Neutrophil (primary cell): Measurements from ENCODE around the gene LOXL1.

Experiments
- H3K27ac ChIP-seq: fragments of 200-600 bp; sonication (generic); 2 replicates; pipeline ENCODE4 v1.5.1; 2016; ENCODE audit warnings: mild to moderate bottlenecking, moderate library complexity
- H3K27me3 ChIP-seq: fragments of 200-600 bp; sonication (generic); 2 replicates; pipeline ENCODE4 v1.6.0; 2016; ENCODE audit warnings: mild to moderate bottlenecking
- H3K36me3 ChIP-seq: fragments of 200-600 bp; sonication (generic); 2 replicates; pipeline ENCODE4 v1.5.1; 2017
- H3K4me1 ChIP-seq, 2 experiments: fragments of 200-600 bp in 1 of 2; sonication (generic) in 1 of 2; 1 replicate in 1 of 2; 2 replicates in 1 of 2; pipeline versions ENCODE4 v1.5.1 to v1.6.1; 2013 to 2016; ENCODE audit warnings: low read depth in 1 of 2, low read length in 1 of 2, mild to moderate bottlenecking in 1 of 2, moderate library complexity in 1 of 2; ENCODE audit not compliant: control insufficient read depth in 1 of 2, insufficient read depth in 1 of 2
- H3K4me3 ChIP-seq, 2 experiments: fragments of 200-600 bp in 1 of 2; sonication (generic) in 1 of 2; 1 replicate in 1 of 2; 2 replicates in 1 of 2; pipeline ENCODE4 v1.5.1; 2013 to 2016; ENCODE audit warnings: low read depth in 1 of 2, low read length in 1 of 2, mild to moderate bottlenecking in 1 of 2, moderate library complexity in 1 of 2
- H3K9me3 ChIP-seq: fragments of 200-600 bp; sonication (generic); 2 replicates; pipeline ENCODE4 v1.5.1; 2016
- CTCF ChIP-seq: fragments of 200-600 bp; sonication (generic); IDR thresholded peaks from 2 replicates; pipeline ENCODE4 v1.5.1; 2016; ENCODE audit warnings: antibody characterized with exemption

LOXL1 gene

GRCh38 chr15:73952171-73952912 is 26.1 kb downstream of the LOXL1 start:
- Histone ChIP-seq H3K4me1 (no peaks in the 10 kb centered on the region), H3K27ac (no peak overlapping the region), H3K27me3 (peaks cover 23% of the 10 kb centered on the region), H3K4me3 (no peak overlapping the region), H3K9me3 (no peaks in the 10 kb centered on the region), H3K36me3 (no peaks in the 10 kb centered on the region)
- TF ChIP-seq CTCF: no peak

GRCh38 chr15:73952913-73953750 is 26.9 kb downstream of the LOXL1 start:
- no peak for TF ChIP-seq CTCF
- Histone ChIP-seq H3K4me1 (no peaks in the 10 kb centered on the region), H3K4me3 (no peak overlapping the region), H3K9me3 (no peaks in the 10 kb centered on the region), H3K27ac (no peak overlapping the region), H3K36me3 (no peaks in the 10 kb centered on the region), H3K27me3 (peaks cover 31% of the 10 kb centered on the region)

- Histone ChIP-seq H3K27ac (no peak overlapping the region), H3K27me3 (peaks cover 44% of the 10 kb centered on the region), H3K4me3 (no peak overlapping the region), H3K36me3 (no peaks in the 10 kb centered on the region), H3K9me3 (no peaks in the 10 kb centered on the region), H3K4me1 (no peaks in the 10 kb centered on the region)
- no peak for TF ChIP-seq CTCF
These were observed 28.2 kb downstream of the LOXL1 start for GRCh38 chr15:73954188-73955145.

- H3K4me1 ChIP-seq: no peaks in the 10 kb centered on the region
- H3K36me3 ChIP-seq: no peaks in the 10 kb centered on the region
- no peak overlapping the region for H3K4me3 ChIP-seq
- peaks cover 50% of the 10 kb centered on the region for H3K27me3 ChIP-seq
- TF ChIP-seq CTCF: no peak
- no peak overlapping the region for H3K27ac ChIP-seq
- no peaks in the 10 kb centered on the region for H3K9me3 ChIP-seq
These were observed 29.1 kb downstream of the LOXL1 start for GRCh38 chr15:73955326-73955725.
